Measurements from ENCODE around the gene CCR6.
"Not testable (repeated sequence)": the region's sequence is repeated elsewhere in the genome, so short reads cannot be mapped to it uniquely, and the experiment has no call there.

CCR6 gene

GRCh38 chr6:167122827-167123657, at the start of gene CCR6:
Gene CCR6 (plus strand): TSS chr6:167123096. CDS start chr6:167136135, 13,039 bp downstream.
- DNase-seq, result no peak

- no peak for DNase-seq
These were observed 49.1 kb upstream of the CCR6 start for GRCh38 chr6:167073679-167074274.

- no peak for DNase-seq
These were observed 45.5 kb upstream of the CCR6 start for GRCh38 chr6:167077241-167077932.

GRCh38 chr6:167078745-167079144, 44.2 kb upstream of the CCR6 start:
- no peak for DNase-seq

- DNase-seq, result peak; percentile 47
These were observed 43.0 kb upstream of the CCR6 start for GRCh38 chr6:167079853-167080297.

- no peak for DNase-seq
These were observed 35.0 kb upstream of the CCR6 start for GRCh38 chr6:167087857-167088354.

- not testable (repeated sequence) for DNase-seq
These were observed 34.2 kb upstream of the CCR6 start for GRCh38 chr6:167088741-167089140.

- DNase-seq, result no peak
These were observed 33.4 kb upstream of the CCR6 start for GRCh38 chr6:167089243-167090142.

GRCh38 chr6:167090171-167090570, 32.7 kb upstream of the CCR6 start:
- DNase-seq, result no peak

- DNase-seq, result no peak
These were observed 31.7 kb upstream of the CCR6 start for GRCh38 chr6:167091026-167091804.

GRCh38 chr6:167091805-167092107, 31.1 kb upstream of the CCR6 start:
- no peak for DNase-seq

GRCh38 chr6:167092672-167093339, 30.1 kb upstream of the CCR6 start:
- DNase-seq, result no peak

GRCh38 chr6:167093406-167093921, 29.4 kb upstream of the CCR6 start:
- no peak for DNase-seq

GRCh38 chr6:167093922-167094432, 28.9 kb upstream of the CCR6 start:
- DNase-seq, result peak; percentile 59

- no peak for DNase-seq
These were observed 28.5 kb upstream of the CCR6 start for GRCh38 chr6:167094436-167094819.

GRCh38 chr6:167094820-167095637, 27.9 kb upstream of the CCR6 start:
- no peak for DNase-seq

GRCh38 chr6:167095888-167096287, 27.0 kb upstream of the CCR6 start:
- no peak for DNase-seq

- DNase-seq, result no peak
These were observed 25.9 kb upstream of the CCR6 start for GRCh38 chr6:167096991-167097390.

- no peak for DNase-seq
These were observed 25.1 kb upstream of the CCR6 start for GRCh38 chr6:167097770-167098169.

GRCh38 chr6:167098825-167099225, 24.1 kb upstream of the CCR6 start:
- DNase-seq, result no peak

Measured in stimulated activated CD4-positive, alpha-beta T cell treated with anti-CD3 and anti-CD28 coated beads, Interleukin-12 subunit alpha, Interleukin-12 subunit beta, amount 100 ng/mL, for 4 hours (primary cell).